Uterus (tissue), 2 donors: ENCODE results near the gene PRSS27.

Experiments used
- CTCF ChIP-seq, 4 experiments: fragments of 200-600 bp in 2 of 4; fragments of 450-650 bp in 2 of 4; sonication (generic) in 2 of 4; IDR thresholded peaks; one replicate each; pipeline ENCODE4 v1.5.1; 2016 to 2019; ENCODE audit warnings: antibody characterized with exemption in 4 of 4, mild to moderate bottlenecking in 2 of 4, moderate library complexity in 1 of 4
- POLR2A ChIP-seq, 2 donors: fragments of 450-650 bp; IDR thresholded peaks; one replicate each; pipeline ENCODE4 v1.6.1; 2016; ENCODE audit warnings: antibody characterized with exemption in 2 of 2, mild to moderate bottlenecking in 1 of 2, moderate library complexity in 1 of 2

- no peak for TF ChIP-seq CTCF (IDR thresholded peaks at IDR 0.05)
- TF ChIP-seq POLR2A (IDR thresholded peaks at IDR 0.05), result no peak
These were observed 16.9 kb downstream of the PRSS27 start for GRCh38 chr16:2702871-2703745.
